Activated naive CD8-positive, alpha-beta T cell (primary cell): ENCODE data around the gene DPT.

Experiments
- H3K27ac Mint-ChIP-seq: one replicate; pipeline ENCODE4 v1.8.0; 2021; ENCODE audit warnings: mixed read lengths
- H3K27me3 Mint-ChIP-seq: one replicate; pipeline ENCODE4 v1.8.0; 2021; ENCODE audit warnings: mixed read lengths
- H3K36me3 Mint-ChIP-seq: one replicate; pipeline ENCODE4 v1.8.0; 2021; ENCODE audit warnings: mixed read lengths
- H3K4me1 Mint-ChIP-seq: one replicate; pipeline ENCODE4 v1.8.0; 2021; ENCODE audit warnings: low read depth, mixed read lengths
- H3K4me3 Mint-ChIP-seq: one replicate; pipeline ENCODE4 v1.8.0; 2021; ENCODE audit warnings: mild to moderate bottlenecking, mixed read lengths
- H3K9me3 Mint-ChIP-seq: one replicate; pipeline ENCODE4 v1.8.0; 2021; ENCODE audit warnings: low read depth, mixed read lengths

The DPT gene

GRCh38 chr1:168726281-168726680, 2.7 kb downstream of the DPT start:
- H3K27me3 Mint-ChIP-seq: no peaks in the 10 kb centered on the region
- H3K4me3 Mint-ChIP-seq: no peak overlapping the region
- H3K27ac Mint-ChIP-seq: no peak overlapping the region

GRCh38 chr1:168725831-168726230, 3.2 kb downstream of the DPT start:
- no peaks in the 10 kb centered on the region for H3K36me3 Mint-ChIP-seq
- H3K27ac Mint-ChIP-seq: no peak overlapping the region
- no peaks in the 10 kb centered on the region for H3K4me1 Mint-ChIP-seq
- peaks cover under 1% of the 10 kb centered on the region for H3K27me3 Mint-ChIP-seq
- H3K4me3 Mint-ChIP-seq: no peak overlapping the region
- no peaks in the 10 kb centered on the region for H3K9me3 Mint-ChIP-seq

More at GRCh38 chr1:168726281-168726680, 2.7 kb downstream of the DPT start:
- no peaks in the 10 kb centered on the region for H3K4me1 Mint-ChIP-seq
- H3K36me3 Mint-ChIP-seq: no peaks in the 10 kb centered on the region
- H3K9me3 Mint-ChIP-seq: no peaks in the 10 kb centered on the region

GRCh38 chr1:168725060-168725459, 3.9 kb downstream of the DPT start:
- Mint-ChIP-seq H3K4me3 (no peak overlapping the region), H3K27ac (no peak overlapping the region), H3K4me1 (no peaks in the 10 kb centered on the region), H3K27me3 (peaks cover 2% of the 10 kb centered on the region), H3K36me3 (no peaks in the 10 kb centered on the region), H3K9me3 (no peaks in the 10 kb centered on the region)

- H3K27ac Mint-ChIP-seq: no peak overlapping the region
- H3K9me3 Mint-ChIP-seq: no peaks in the 10 kb centered on the region
- no peaks in the 10 kb centered on the region for H3K4me1 Mint-ChIP-seq
- H3K36me3 Mint-ChIP-seq: no peaks in the 10 kb centered on the region
- H3K27me3 Mint-ChIP-seq: peaks cover 2% of the 10 kb centered on the region
- no peak overlapping the region for H3K4me3 Mint-ChIP-seq
Observed at GRCh38 chr1:168723000-168723399, 6.0 kb downstream of the DPT start.

GRCh38 chr1:168720839-168721238, 8.2 kb downstream of the DPT start:
- Mint-ChIP-seq H3K4me3 (no peak overlapping the region), H3K27ac (no peak overlapping the region), H3K36me3 (no peaks in the 10 kb centered on the region), H3K27me3 (peaks cover 2% of the 10 kb centered on the region), H3K4me1 (no peaks in the 10 kb centered on the region), H3K9me3 (no peaks in the 10 kb centered on the region)

- Mint-ChIP-seq H3K36me3 (no peaks in the 10 kb centered on the region), H3K9me3 (no peaks in the 10 kb centered on the region), H3K27me3 (peaks cover 2% of the 10 kb centered on the region), H3K27ac (no peak overlapping the region), H3K4me1 (no peaks in the 10 kb centered on the region), H3K4me3 (no peak overlapping the region)
Observed at GRCh38 chr1:168719306-168720111, 9.5 kb downstream of the DPT start.

GRCh38 chr1:168717906-168718891, 10.8 kb downstream of the DPT start:
- Mint-ChIP-seq H3K4me3 (no peak overlapping the region), H3K27me3 (peaks cover 2% of the 10 kb centered on the region), H3K4me1 (no peaks in the 10 kb centered on the region), H3K27ac (no peak overlapping the region), H3K36me3 (no peaks in the 10 kb centered on the region), H3K9me3 (no peaks in the 10 kb centered on the region)

- no peak overlapping the region for H3K4me3 Mint-ChIP-seq
- H3K27me3 Mint-ChIP-seq: no peaks in the 10 kb centered on the region
- no peaks in the 10 kb centered on the region for H3K4me1 Mint-ChIP-seq
- no peaks in the 10 kb centered on the region for H3K36me3 Mint-ChIP-seq
- H3K9me3 Mint-ChIP-seq: no peaks in the 10 kb centered on the region
- no peak overlapping the region for H3K27ac Mint-ChIP-seq
Observed at GRCh38 chr1:168714012-168714411, 15.0 kb downstream of the DPT start.

GRCh38 chr1:168709405-168710363, 19.3 kb downstream of the DPT start:
- Mint-ChIP-seq H3K27ac (no peak overlapping the region), H3K4me3 (no peak overlapping the region), H3K27me3 (peaks cover 3% of the 10 kb centered on the region), H3K36me3 (no peaks in the 10 kb centered on the region), H3K9me3 (no peaks in the 10 kb centered on the region), H3K4me1 (no peaks in the 10 kb centered on the region)

- no peak overlapping the region for H3K27ac Mint-ChIP-seq
- no peak overlapping the region for H3K4me3 Mint-ChIP-seq
- no peaks in the 10 kb centered on the region for H3K9me3 Mint-ChIP-seq
- H3K27me3 Mint-ChIP-seq: peaks cover 5% of the 10 kb centered on the region
- H3K4me1 Mint-ChIP-seq: no peaks in the 10 kb centered on the region
- no peaks in the 10 kb centered on the region for H3K36me3 Mint-ChIP-seq
Observed at GRCh38 chr1:168708698-168709404, 20.2 kb downstream of the DPT start.

GRCh38 chr1:168706391-168706992, 22.5 kb downstream of the DPT start:
- Mint-ChIP-seq H3K27me3 (peaks cover 6% of the 10 kb centered on the region), H3K9me3 (no peaks in the 10 kb centered on the region), H3K36me3 (no peaks in the 10 kb centered on the region), H3K4me1 (no peaks in the 10 kb centered on the region), H3K4me3 (no peak overlapping the region), H3K27ac (no peak overlapping the region)

GRCh38 chr1:168700575-168701268, 28.3 kb downstream of the DPT start:
- Mint-ChIP-seq H3K36me3 (no peaks in the 10 kb centered on the region), H3K4me1 (no peaks in the 10 kb centered on the region), H3K9me3 (no peaks in the 10 kb centered on the region), H3K4me3 (no peak overlapping the region), H3K27me3 (peaks cover 4% of the 10 kb centered on the region), H3K27ac (no peak overlapping the region)

- H3K4me3 Mint-ChIP-seq: no peak overlapping the region
- H3K36me3 Mint-ChIP-seq: no peaks in the 10 kb centered on the region
Observed at GRCh38 chr1:168698453-168698852, 30.6 kb downstream of the DPT start.

More at GRCh38 chr1:168698453-168698852, 30.6 kb downstream of the DPT start:
- Mint-ChIP-seq H3K4me1 (no peaks in the 10 kb centered on the region), H3K9me3 (no peaks in the 10 kb centered on the region), H3K27ac (no peak overlapping the region), H3K27me3 (no peaks in the 10 kb centered on the region)
